K562 (cell line): Measurements from ENCODE around the gene NTRK2. TPM values are rescaled to one million over a fixed set of nuclear protein-coding genes. Genes with fewer than 3 reads are reported as not detected.

Experiments
- ATAC-seq: fragments of 200-7000 bp; cut with Tn5 transposase; 3 replicates; pipeline ENCODE4 v1.9.1; 2020; ENCODE audit warnings: moderate library complexity
- BruUV-seq: library from RNA; stranded (reverse); fragments of 400-500 nt; replicated peaks from 2 replicates; lab custom pipeline; 2021; lab: Mats Ljungman, UMichigan
- CTCF ChIA-PET: fragments of 300-600 bp; formaldehyde crosslinking; extraction: SDS; loops from one replicate; lab custom pipeline; 2021; ENCODE audit warnings: low intra/inter-chr PET ratio; lab: Yijun Ruan, JAX
- POLR2A ChIA-PET: fragments of 300-600, 350-650 bp; sonication (Branson Sonifier 250); formaldehyde crosslinking; extraction: SDS; loops from one replicate; lab custom pipeline; 2021; ENCODE audit warnings: antibody characterized with exemption, inconsistent platforms; lab: Yijun Ruan, JAX
- DNase-seq, 4 experiments: peaks; one replicate each; pipeline versions ENCODE4 v3.0.0 to v3.0.0-alpha.2; 2011 to 2018; ENCODE audit warnings: low spot score in 3 of 4, mixed read lengths in 3 of 4; ENCODE audit errors: extremely low read depth in 1 of 4
- FAIRE-seq: peaks from 2 replicates; lab custom pipeline; 2011; peaks lifted over from hg19 to GRCh38; lab: Jason Lieb, UNC
- H2AFZ ChIP-seq: 2 replicates; pipeline ENCODE4 v1.6.0; 2011; ENCODE audit warnings: low read depth, low read length, control low read depth, inconsistent platforms
- H3K27ac ChIP-seq: fragments of 200-600 bp; 3 replicates; pipeline ENCODE4 v1.8.0; 2011; ENCODE audit warnings: low read depth, mild to moderate bottlenecking, control low read depth, inconsistent platforms, low read length, moderate library complexity, mixed read lengths; ENCODE audit errors: extremely low read depth
- H3K27me3 ChIP-seq, 2 experiments: fragments of 300-600 bp in 1 of 2; 2 replicates in 1 of 2; 3 replicates in 1 of 2; pipeline versions ENCODE4 v1.6.0 to v1.8.0; 2011; ENCODE audit warnings: inconsistent platforms in 2 of 2, low read length in 2 of 2, mild to moderate bottlenecking in 1 of 2, mixed read lengths in 1 of 2, moderate library complexity in 1 of 2; ENCODE audit not compliant: control insufficient read depth in 2 of 2, insufficient read depth in 2 of 2
- H3K36me3 ChIP-seq: fragments of 300-600 bp; 3 replicates; pipeline ENCODE4 v1.8.0; 2011; ENCODE audit warnings: mild to moderate bottlenecking, low read length, inconsistent platforms; ENCODE audit not compliant: control insufficient read depth, insufficient read depth
- H3K4me1 ChIP-seq, 2 experiments: fragments of 200-600 bp in 1 of 2; replicated peaks in 1 of 2; 2 replicates in 1 of 2; 3 replicates in 1 of 2; pipeline versions ENCODE4 v1.5.1 to v1.8.0; 2011; ENCODE audit warnings: inconsistent platforms in 2 of 2, low read length in 2 of 2, mild to moderate bottlenecking in 1 of 2, mixed read lengths in 1 of 2, moderate library complexity in 1 of 2; ENCODE audit not compliant: control insufficient read depth in 2 of 2, insufficient read depth in 2 of 2
- H3K4me2 ChIP-seq: 2 replicates; pipeline ENCODE4 v1.6.1; 2011; ENCODE audit warnings: low read length, control low read depth, inconsistent platforms, mixed read lengths; ENCODE audit not compliant: insufficient read depth
- H3K4me3 ChIP-seq: fragments of 200-600 bp; sonication (generic), shearing (Covaris generic); 2 replicates; pipeline ENCODE4 v1.5.1; 2016; ENCODE audit warnings: control low read depth, inconsistent platforms
- H3K79me2 ChIP-seq: fragments of 200-600 bp; 3 replicates; pipeline ENCODE4 v1.8.0; 2011; ENCODE audit warnings: low read length, inconsistent platforms; ENCODE audit not compliant: control insufficient read depth, insufficient read depth
- H3K9ac ChIP-seq, 2 experiments: 2 replicates each; pipeline versions ENCODE4 v1.6.0 to v1.6.1; 2011; ENCODE audit warnings: low read depth in 2 of 2, low read length in 2 of 2, control low read depth in 1 of 2, inconsistent platforms in 1 of 2, mild to moderate bottlenecking in 1 of 2, mixed read lengths in 1 of 2; ENCODE audit not compliant: insufficient read depth in 1 of 2
- H3K9me1 ChIP-seq: one replicate; pipeline ENCODE4 v1.6.0; 2011; ENCODE audit warnings: inconsistent platforms, mild to moderate bottlenecking, low read length, moderate library complexity; ENCODE audit not compliant: control insufficient read depth, insufficient read depth
- H3K9me3 ChIP-seq: replicated peaks from 2 replicates; pipeline ENCODE4 v1.5.1; 2011; ENCODE audit warnings: low read depth, low read length, inconsistent platforms; ENCODE audit not compliant: control insufficient read depth, insufficient read depth
- H4K20me1 ChIP-seq: replicated peaks from 2 replicates; pipeline ENCODE4 v1.6.1; 2011; ENCODE audit warnings: low read length, inconsistent platforms, mixed read lengths; ENCODE audit not compliant: control insufficient read depth, insufficient read depth
- CBX5 ChIP-seq: IDR thresholded peaks from 2 replicates; pipeline ENCODE4 v1.6.1; 2014; ENCODE audit warnings: low read depth, borderline replicate concordance
- HMGN3 ChIP-seq: IDR thresholded peaks from 2 replicates; pipeline ENCODE4 v1.6.1; 2011; ENCODE audit warnings: borderline replicate concordance, low read depth, mild to moderate bottlenecking, mixed read lengths, low read length; ENCODE audit not compliant: insufficient read length; ENCODE audit errors: extremely low read depth
- NCOA2 ChIP-seq, 2 experiments: fragments of 450-650 bp; IDR thresholded peaks; 2 replicates each; pipeline ENCODE4 v1.6.1; 2018; ENCODE audit warnings: mild to moderate bottlenecking in 2 of 2, moderate library complexity in 1 of 2; ENCODE audit not compliant: partially characterized antibody in 2 of 2
- NELFE ChIP-seq: IDR thresholded peaks from 2 replicates; pipeline ENCODE4 v1.6.1; 2011; ENCODE audit warnings: mild to moderate bottlenecking; ENCODE audit not compliant: insufficient read depth, insufficient read length
- PTTG1 ChIP-seq: fragments of 450-650 bp; IDR thresholded peaks from 2 replicates; pipeline ENCODE4 v1.6.1; 2016; ENCODE audit warnings: low read depth, mild to moderate bottlenecking, missing genetic modification characterization, missing compliant biosample characterization
- PURB ChIP-seq: sonication (generic); formaldehyde crosslinking; IDR thresholded peaks from 2 replicates; pipeline ENCODE4 v1.9.0; 2021; ENCODE audit warnings: low read depth, mild to moderate bottlenecking, missing genetic modification reagents
- RBM14 ChIP-seq: fragments of 200-400 bp; formaldehyde crosslinking; IDR thresholded peaks from 2 replicates; pipeline ENCODE4 v1.6.1; 2018; ENCODE audit warnings: low read depth, mild to moderate bottlenecking, low read length, moderate library complexity, borderline replicate concordance; ENCODE audit not compliant: insufficient read depth
- RBM39 ChIP-seq: fragments of 200-400 bp; formaldehyde crosslinking; optimal IDR thresholded peaks from 2 replicates; pipeline ENCODE3; 2018; ENCODE audit warnings: low read depth, low read length
- TEAD2 ChIP-seq: fragments of 450-650 bp; IDR thresholded peaks from 2 replicates; pipeline ENCODE4 v1.6.1; 2016; ENCODE audit warnings: missing genetic modification characterization, control low read depth, missing compliant biosample characterization
- ZC3H8 ChIP-seq: fragments of 450-650 bp; IDR thresholded peaks from 2 replicates; pipeline ENCODE4 v1.6.1; 2017
- ZFP1 ChIP-seq: fragments of 450-650 bp; formaldehyde crosslinking; IDR thresholded peaks from 2 replicates; pipeline ENCODE4 v1.4.0; 2020; ENCODE audit warnings: mild to moderate bottlenecking, mixed read lengths
- ZNF384 ChIP-seq: IDR thresholded peaks from 2 replicates; pipeline ENCODE4 v1.6.1; 2012; ENCODE audit warnings: low read depth, low read length, improper control_type of control experiment
- ZNF589 ChIP-seq: fragments of 200-800 bp; sonication (Bioruptor generic); IDR thresholded peaks from 2 replicates; pipeline ENCODE4 v1.6.1; 2016; ENCODE audit warnings: low read depth, missing genetic modification characterization, missing compliant biosample characterization
- WGBS: fragments of 100-300 bp; shearing (Covaris generic); methylation state at CpG from one replicate; pipeline ENCODE4 v1.1.6; 2016; ENCODE audit warnings: low coverage, mixed read lengths; ENCODE audit not compliant: insufficient coverage; ENCODE audit errors: missing lambda C conversion rate; 5-methylcytosine and 5-hydroxymethylcytosine counted together
- in situ Hi-C: fragments of 300-500 bp; cut with MboI; formaldehyde crosslinking; loops from 4 replicates; pipeline ENCODE4 v1.15.0; 2018; ENCODE audit warnings: inconsistent platforms, mixed read lengths
- intact Hi-C: fragments of 100-400 bp; cut with micrococcal nuclease; formaldehyde crosslinking; loops from 2 replicates; pipeline ENCODE4 v1.14.2; 2022
- polyA plus RNA-seq, 8 experiments: library from polyadenylated mRNA; depleted of rRNA in 4 of 8; stranded (reverse) in 5 of 8; unstranded in 3 of 8; fragments of >200 nt; fragmentation: Nextera tagmentation in 2 of 8; fragmentation: Illumina TruSeq in 1 of 8; extraction: Ambion mirVana in 2 of 8; extraction: Trizol in 1 of 8; gene quantifications; 2 replicates each; pipeline versions ENCODE4 v1.2.1 to v1.2.3, GENCODE V29; 2011 to 2014; ENCODE audit warnings: inconsistent platforms in 1 of 8, missing spikeins in 1 of 8
- total RNA-seq, 7 experiments: library from RNA; depleted of rRNA in 6 of 7; stranded (reverse); fragments of >200 nt in 6 of 7; fragmentation: Illumina TruSeq in 2 of 7; extraction: Trizol in 2 of 7; gene quantifications; 2 replicates each; pipeline versions ENCODE4 v1.2.1 to v1.2.3, GENCODE V29; 2011 to 2021; ENCODE audit warnings: low replicate concordance in 1 of 7
- TF ChIP-seq, protein P1 (sequence below), 2 experiments: fragments of 450-650 bp; formaldehyde crosslinking in 1 of 2; IDR thresholded peaks; 2 replicates each; pipeline versions ENCODE4 v1.4.0 to v1.6.1; 2014 to 2020; ENCODE audit warnings: mild to moderate bottlenecking in 2 of 2, borderline replicate concordance in 1 of 2, low read depth in 1 of 2

The NTRK2 gene
- total and polyA plus RNA-seq, 9 of the 15 experiments (the other 6 are each of a cell fraction or from before 2014, with no cell fraction given), result not detected

DNA sequence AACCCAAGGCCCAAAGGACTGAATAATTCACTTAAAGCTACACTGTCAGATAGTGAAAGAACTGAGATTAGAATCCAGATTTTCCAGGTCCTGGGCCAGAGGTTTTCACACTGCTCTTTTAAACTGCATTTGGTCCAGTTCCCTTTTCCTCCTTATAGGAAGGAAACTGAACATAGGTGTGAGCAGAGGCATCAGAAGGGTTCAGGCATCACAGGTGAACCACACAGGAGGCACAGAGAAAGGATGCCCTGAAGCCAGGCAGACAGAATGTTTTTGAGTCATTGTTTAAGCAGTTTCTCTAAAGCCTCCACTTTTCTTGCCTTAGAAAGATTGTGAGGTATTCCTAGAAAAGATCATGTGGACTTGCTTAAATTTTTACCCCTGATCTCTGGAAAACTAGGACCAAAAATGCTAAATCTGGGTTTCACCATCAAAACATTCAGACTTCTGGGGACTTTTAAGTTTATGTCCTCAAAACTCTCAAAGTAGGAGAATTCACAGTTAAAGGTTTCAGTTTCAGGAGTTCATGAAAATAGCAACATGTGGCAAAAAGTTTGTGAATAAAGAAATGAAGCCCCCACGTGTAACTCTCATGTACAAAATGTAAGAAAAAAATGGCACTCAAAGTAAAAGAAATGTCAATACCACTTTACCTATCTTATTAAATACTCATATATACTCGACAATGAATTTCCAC is 386.1 kb downstream of the NTRK2 start (continued):
- TF ChIP-seq PURB (CRISPR knock-in tag), result no peak
- no peak for TF ChIP-seq CBX5
- no peak for TF ChIP-seq RBM14
- TF ChIP-seq RBM39, result no peak
- TF ChIP-seq ZNF384, result no peak
- TF ChIP-seq ZFP1 (CRISPR knock-in tag), result no peak

GRCh38 chr9:85056203-85056572 is 386.7 kb downstream of the NTRK2 start:
- intact Hi-C loops (no loop called here), in situ Hi-C loops (no loop called here)
- Histone ChIP-seq H2AFZ (no peak overlapping the region), H3K27me3 (no peaks in the 10 kb centered on the region), H3K9me1 (no peaks in the 10 kb centered on the region), H3K4me2 (no peak overlapping the region), H4K20me1 (no peaks in the 10 kb centered on the region), H3K4me3 (no peak overlapping the region), H3K9me3 (no peaks in the 10 kb centered on the region), H3K9ac (no peak overlapping the region), H3K27ac (no peak overlapping the region), H3K36me3 (no peaks in the 10 kb centered on the region), H3K79me2 (no peaks in the 10 kb centered on the region), H3K4me1 (no peaks in the 10 kb centered on the region)
- DNase-seq (no peak), FAIRE-seq (no peak), ATAC-seq (no peak)
- ChIA-PET CTCF (no interaction called here), POLR2A (no interaction called here)
- BruUV-seq, result no TSS peak
- WGBS, result 0% methylated on average over 3 of the region's 3 CpGs
- no peak for TF ChIP-seq HMGN3
- no peak for TF ChIP-seq NCOA2 (IDR thresholded peaks at IDR 0.05; ENCODE audit: partially characterized antibody in 2 of 2)
- TF ChIP-seq PTTG1, result no peak
- TF ChIP-seq, protein P1, sequence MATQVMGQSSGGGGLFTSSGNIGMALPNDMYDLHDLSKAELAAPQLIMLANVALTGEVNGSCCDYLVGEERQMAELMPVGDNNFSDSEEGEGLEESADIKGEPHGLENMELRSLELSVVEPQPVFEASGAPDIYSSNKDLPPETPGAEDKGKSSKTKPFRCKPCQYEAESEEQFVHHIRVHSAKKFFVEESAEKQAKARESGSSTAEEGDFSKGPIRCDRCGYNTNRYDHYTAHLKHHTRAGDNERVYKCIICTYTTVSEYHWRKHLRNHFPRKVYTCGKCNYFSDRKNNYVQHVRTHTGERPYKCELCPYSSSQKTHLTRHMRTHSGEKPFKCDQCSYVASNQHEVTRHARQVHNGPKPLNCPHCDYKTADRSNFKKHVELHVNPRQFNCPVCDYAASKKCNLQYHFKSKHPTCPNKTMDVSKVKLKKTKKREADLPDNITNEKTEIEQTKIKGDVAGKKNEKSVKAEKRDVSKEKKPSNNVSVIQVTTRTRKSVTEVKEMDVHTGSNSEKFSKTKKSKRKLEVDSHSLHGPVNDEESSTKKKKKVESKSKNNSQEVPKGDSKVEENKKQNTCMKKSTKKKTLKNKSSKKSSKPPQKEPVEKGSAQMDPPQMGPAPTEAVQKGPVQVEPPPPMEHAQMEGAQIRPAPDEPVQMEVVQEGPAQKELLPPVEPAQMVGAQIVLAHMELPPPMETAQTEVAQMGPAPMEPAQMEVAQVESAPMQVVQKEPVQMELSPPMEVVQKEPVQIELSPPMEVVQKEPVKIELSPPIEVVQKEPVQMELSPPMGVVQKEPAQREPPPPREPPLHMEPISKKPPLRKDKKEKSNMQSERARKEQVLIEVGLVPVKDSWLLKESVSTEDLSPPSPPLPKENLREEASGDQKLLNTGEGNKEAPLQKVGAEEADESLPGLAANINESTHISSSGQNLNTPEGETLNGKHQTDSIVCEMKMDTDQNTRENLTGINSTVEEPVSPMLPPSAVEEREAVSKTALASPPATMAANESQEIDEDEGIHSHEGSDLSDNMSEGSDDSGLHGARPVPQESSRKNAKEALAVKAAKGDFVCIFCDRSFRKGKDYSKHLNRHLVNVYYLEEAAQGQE (IDR thresholded peaks at IDR 0.05; ENCODE audit: borderline replicate concordance), result no peak
- TF ChIP-seq, protein P1 (CRISPR knock-in tag; IDR thresholded peaks at IDR 0.05; ENCODE audit: low read depth), result no peak
- no peak for TF ChIP-seq NELFE
- TF ChIP-seq TEAD2, result no peak
- TF ChIP-seq ZNF589 (CRISPR knock-in tag), result no peak
- no peak for TF ChIP-seq ZC3H8
